Measurements from ENCODE around the gene TMEM60. TPM values are rescaled to one million over a fixed set of nuclear protein-coding genes. Genes with fewer than 3 reads are reported as not detected.

Gene TMEM60
- total RNA-seq, 2 experiments from 2014 or later: 8.1 to 8.6 TPM

- intact Hi-C loops (cut with micrococcal nuclease): no loop called here
- no peak for TF ChIP-seq CTCF (IDR thresholded peaks at IDR 0.05)
- Mint-ChIP-seq H3K4me3 (no peak overlapping the region), H3K9me3 (no peaks in the 10 kb centered on the region), H3K4me1 (ENCODE audit: low read depth) (peaks cover 39% of the 10 kb centered on the region), H3K27me3 (no peaks in the 10 kb centered on the region), H3K36me3 (ENCODE audit: low read depth) (peaks cover 19% of the 10 kb centered on the region), H3K27ac (no peak overlapping the region)
- POLR2A ChIA-PET: no interaction called here
- CTCF ChIA-PET: no interaction called here
- DNase-seq (no peak), ATAC-seq (no peak)
These were observed 50.5 kb downstream of the TMEM60 start for GRCh38 chr7:77747718-77748117.

GRCh38 chr7:77747178-77747577 is 51.1 kb downstream of the TMEM60 start:
- CTCF ChIA-PET: interaction anchor here (1.1 kb wide), 1 partner anchor 12 kb away, joined by 4 read pairs; no protein-coding TSS in a partner anchor
- peaks cover 37% of the 10 kb centered on the region for H3K4me1 Mint-ChIP-seq (ENCODE audit: low read depth)
- DNase-seq (no peak), ATAC-seq (no peak)
- no peak overlapping the region for H3K27ac Mint-ChIP-seq
- no peak overlapping the region for H3K4me3 Mint-ChIP-seq
- peaks cover 20% of the 10 kb centered on the region for H3K36me3 Mint-ChIP-seq (ENCODE audit: low read depth)
- no peaks in the 10 kb centered on the region for H3K9me3 Mint-ChIP-seq
- no peak for TF ChIP-seq CTCF (IDR thresholded peaks at IDR 0.05)
- POLR2A ChIA-PET: no interaction called here
- no peaks in the 10 kb centered on the region for H3K27me3 Mint-ChIP-seq
- intact Hi-C loops (cut with micrococcal nuclease): no loop called here

- H3K4me3 Mint-ChIP-seq: no peak overlapping the region
- no peaks in the 10 kb centered on the region for H3K9me3 Mint-ChIP-seq
- no peak for TF ChIP-seq CTCF (IDR thresholded peaks at IDR 0.05)
- peaks cover 35% of the 10 kb centered on the region for H3K4me1 Mint-ChIP-seq (ENCODE audit: low read depth)
- intact Hi-C loops (cut with micrococcal nuclease): no loop called here
- no peak overlapping the region for H3K27ac Mint-ChIP-seq
- ChIA-PET POLR2A (no interaction called here), CTCF (interaction anchor here (1.1 kb wide), 1 partner anchor 13 kb away, joined by 4 read pairs; no protein-coding TSS in a partner anchor)
- ATAC-seq: no peak
- peaks cover 22% of the 10 kb centered on the region for H3K36me3 Mint-ChIP-seq (ENCODE audit: low read depth)
- no peak for DNase-seq
- H3K27me3 Mint-ChIP-seq: no peaks in the 10 kb centered on the region
These were observed 51.4 kb downstream of the TMEM60 start for GRCh38 chr7:77746824-77747165.

- Mint-ChIP-seq H3K9me3 (no peaks in the 10 kb centered on the region), H3K27me3 (no peaks in the 10 kb centered on the region), H3K27ac (no peak overlapping the region), H3K36me3 (ENCODE audit: low read depth) (peaks cover 22% of the 10 kb centered on the region), H3K4me3 (no peak overlapping the region), H3K4me1 (ENCODE audit: low read depth) (peaks cover 31% of the 10 kb centered on the region)
- ChIA-PET CTCF (interaction anchor here (1.1 to 1.4 kb wide), 2 partner anchors 13 to 95 kb away, joined by 4 read pairs; no protein-coding TSS in a partner anchor), POLR2A (no interaction called here)
- TF ChIP-seq CTCF (IDR thresholded peaks at IDR 0.05): no peak
- DNase-seq (no peak), ATAC-seq (no peak)
- intact Hi-C loops (cut with micrococcal nuclease): no loop called here
These were observed 51.9 kb downstream of the TMEM60 start for GRCh38 chr7:77746164-77746823.

GRCh38 chr7:77745746-77746145 is 52.5 kb downstream of the TMEM60 start:
- POLR2A ChIA-PET: interaction anchor here (1.1 kb wide), 1 partner anchor 15 kb away, joined by 3 read pairs; no protein-coding TSS in a partner anchor
- H3K4me1 Mint-ChIP-seq (ENCODE audit: low read depth): peaks cover 27% of the 10 kb centered on the region
- intact Hi-C loops (cut with micrococcal nuclease): no loop called here

More at GRCh38 chr7:77745746-77746145, 52.5 kb downstream of the TMEM60 start:
- ATAC-seq: no peak
- no peak for TF ChIP-seq CTCF (IDR thresholded peaks at IDR 0.05)
- Mint-ChIP-seq H3K27ac (no peak overlapping the region), H3K9me3 (no peaks in the 10 kb centered on the region), H3K4me3 (no peak overlapping the region), H3K36me3 (ENCODE audit: low read depth) (peaks cover 19% of the 10 kb centered on the region), H3K27me3 (no peaks in the 10 kb centered on the region)
- DNase-seq: no peak
- CTCF ChIA-PET: interaction anchor here (0.8 to 1.4 kb wide), 2 partner anchors 88 to 94 kb away, joined by 3 to 4 read pairs; no protein-coding TSS in a partner anchor

Other genes with a start within 250 kb of the TMEM60 start
- gene RSBN1L, start 102.0 kb downstream of the TMEM60 start, total RNA-seq: 10 to 100 TPM; 16.5 to 21.9 TPM
- gene PHTF2, start 339 bp upstream of the TMEM60 start, total RNA-seq: 10 to 100 TPM; 25.2 to 25.4 TPM

Measured in activated CD8-positive, alpha-beta T cell treated with anti-CD3 and anti-CD28 coated beads for 36 hours (primary cell).